Calu3 (cell line): ENCODE results near the gene ARMC2. TPM values are rescaled to one million over a fixed set of nuclear protein-coding genes. Genes with fewer than 3 reads are reported as not detected.

Experiments used
- BruUV-seq: library from RNA; stranded (reverse); fragments of 400-500 nt; replicated peaks from 2 replicates; lab custom pipeline; 2021; lab: Mats Ljungman, UMichigan
- CTCF ChIA-PET: fragments of 300-600 bp; sonication (Branson Sonifier 250); formaldehyde crosslinking; loops from one replicate; lab custom pipeline; 2022; ENCODE audit warnings: antibody characterized with exemption; lab: Charles Lee
- DNase-seq: peaks from one replicate; pipeline ENCODE4 v3.0.0; 2022
- H3K27ac Mint-ChIP-seq: one replicate; pipeline ENCODE4 v1.8.0; 2022; ENCODE audit warnings: mixed read lengths; ENCODE audit not compliant: unreplicated experiment
- H3K27me3 Mint-ChIP-seq: one replicate; pipeline ENCODE4 v1.8.0; 2022; ENCODE audit warnings: mixed read lengths; ENCODE audit not compliant: unreplicated experiment
- H3K36me3 Mint-ChIP-seq: one replicate; pipeline ENCODE4 v1.8.0; 2022; ENCODE audit warnings: mild to moderate bottlenecking, moderate library complexity, mixed read lengths; ENCODE audit not compliant: insufficient read depth, unreplicated experiment
- H3K4me1 Mint-ChIP-seq: one replicate; pipeline ENCODE4 v1.8.0; 2022; ENCODE audit warnings: mild to moderate bottlenecking, low read depth, mixed read lengths; ENCODE audit not compliant: unreplicated experiment
- H3K4me3 Mint-ChIP-seq: one replicate; pipeline ENCODE4 v1.8.0; 2022; ENCODE audit warnings: mild to moderate bottlenecking, low read depth, moderate library complexity, mixed read lengths; ENCODE audit not compliant: unreplicated experiment
- H3K9me3 Mint-ChIP-seq: one replicate; pipeline ENCODE4 v1.8.0; 2022; ENCODE audit warnings: low read depth, mixed read lengths; ENCODE audit not compliant: unreplicated experiment
- intact Hi-C: fragments of 100-400 bp; cut with micrococcal nuclease; formaldehyde crosslinking; loops from one replicate; pipeline ENCODE4 v1.10.0; 2022; ENCODE audit not compliant: unreplicated experiment
- total RNA-seq: library from RNA; stranded (reverse); gene quantifications from 2 replicates; pipeline ENCODE4 v1.2.3, GENCODE V29; 2022
- TF ChIP-seq, protein P1 (sequence below): fragments of 200-600 bp; IDR thresholded peaks from one replicate; pipeline ENCODE4 v1.8.0; 2022; ENCODE audit warnings: antibody characterized with exemption; ENCODE audit not compliant: unreplicated experiment

ARMC2 gene
- total RNA-seq, 1 experiment from 2014 or later: 7.1 TPM

DNA sequence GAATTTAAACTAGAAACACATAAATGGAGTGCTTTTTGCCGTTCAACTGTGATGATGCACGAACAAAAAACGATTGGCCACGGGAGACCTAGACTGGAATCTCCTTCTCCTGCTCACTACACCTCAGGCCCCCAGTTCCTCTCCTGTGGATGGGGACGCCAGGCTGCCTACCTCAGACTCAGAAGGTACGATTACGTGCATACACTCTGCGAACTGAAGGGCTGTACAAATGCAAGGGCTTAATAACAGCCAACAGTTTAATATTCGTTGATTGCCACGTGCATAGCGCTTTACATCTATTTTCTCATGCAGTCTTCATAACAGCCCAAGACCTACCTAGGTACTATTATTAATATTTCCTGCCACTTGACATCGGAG is 495 bp upstream of the ARMC2 start:
- TF ChIP-seq, protein P1, sequence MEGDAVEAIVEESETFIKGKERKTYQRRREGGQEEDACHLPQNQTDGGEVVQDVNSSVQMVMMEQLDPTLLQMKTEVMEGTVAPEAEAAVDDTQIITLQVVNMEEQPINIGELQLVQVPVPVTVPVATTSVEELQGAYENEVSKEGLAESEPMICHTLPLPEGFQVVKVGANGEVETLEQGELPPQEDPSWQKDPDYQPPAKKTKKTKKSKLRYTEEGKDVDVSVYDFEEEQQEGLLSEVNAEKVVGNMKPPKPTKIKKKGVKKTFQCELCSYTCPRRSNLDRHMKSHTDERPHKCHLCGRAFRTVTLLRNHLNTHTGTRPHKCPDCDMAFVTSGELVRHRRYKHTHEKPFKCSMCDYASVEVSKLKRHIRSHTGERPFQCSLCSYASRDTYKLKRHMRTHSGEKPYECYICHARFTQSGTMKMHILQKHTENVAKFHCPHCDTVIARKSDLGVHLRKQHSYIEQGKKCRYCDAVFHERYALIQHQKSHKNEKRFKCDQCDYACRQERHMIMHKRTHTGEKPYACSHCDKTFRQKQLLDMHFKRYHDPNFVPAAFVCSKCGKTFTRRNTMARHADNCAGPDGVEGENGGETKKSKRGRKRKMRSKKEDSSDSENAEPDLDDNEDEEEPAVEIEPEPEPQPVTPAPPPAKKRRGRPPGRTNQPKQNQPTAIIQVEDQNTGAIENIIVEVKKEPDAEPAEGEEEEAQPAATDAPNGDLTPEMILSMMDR: no peak
- no peak for DNase-seq
- intact Hi-C loops: no loop called here
- Mint-ChIP-seq H3K27ac (no peak overlapping the region), H3K4me1 (peaks cover 14% of the 10 kb centered on the region), H3K9me3 (no peaks in the 10 kb centered on the region), H3K27me3 (no peaks in the 10 kb centered on the region), H3K36me3 (peaks cover 19% of the 10 kb centered on the region), H3K4me3 (peak overlapping the region; percentile 91)
- CTCF ChIA-PET: interaction anchor here (0.7 to 1.1 kb wide), 4 partner anchors 8 to 306 kb away, joined by 3 to 4 read pairs (median 3); no protein-coding TSS in a partner anchor
- BruUV-seq: no TSS peak

DNA sequence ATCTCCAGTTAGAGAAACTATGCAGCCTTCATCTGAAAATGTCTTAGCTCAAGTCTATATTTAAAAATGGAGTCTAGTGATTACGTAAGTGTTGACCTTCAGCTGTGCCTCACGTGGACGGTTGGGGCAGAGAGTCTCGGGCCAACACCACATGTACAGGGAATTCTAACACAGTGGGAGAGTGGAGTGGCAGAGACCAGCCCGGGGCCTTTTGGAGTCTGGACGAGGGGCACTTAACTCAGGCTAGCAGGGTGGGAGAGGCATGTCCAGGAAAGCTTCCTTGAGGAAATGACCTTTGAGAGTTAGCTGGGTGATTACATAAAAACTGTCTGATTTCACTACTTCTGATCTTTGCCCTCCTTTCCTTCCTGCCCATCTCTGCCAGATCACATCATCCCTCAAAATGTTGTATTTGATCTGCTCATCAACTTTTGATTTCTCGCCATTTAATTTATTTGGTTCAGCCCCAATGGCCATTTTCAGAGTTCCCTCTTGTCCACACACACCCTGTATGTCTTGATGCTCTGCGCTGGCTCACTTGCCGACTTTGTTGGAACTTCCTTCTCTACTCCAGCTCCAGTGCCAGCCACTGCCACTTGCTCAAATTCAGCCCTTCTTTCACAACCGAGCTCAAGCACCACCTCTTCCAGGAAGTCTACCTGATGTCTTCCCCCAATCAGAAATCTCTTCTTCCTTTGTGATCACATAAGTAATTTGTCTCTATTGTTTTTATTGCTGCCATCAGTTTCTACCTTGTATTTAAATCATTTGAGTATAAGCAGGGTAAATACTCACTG is 2.6 kb downstream of the ARMC2 start:
- DNase-seq: no peak

DNA sequence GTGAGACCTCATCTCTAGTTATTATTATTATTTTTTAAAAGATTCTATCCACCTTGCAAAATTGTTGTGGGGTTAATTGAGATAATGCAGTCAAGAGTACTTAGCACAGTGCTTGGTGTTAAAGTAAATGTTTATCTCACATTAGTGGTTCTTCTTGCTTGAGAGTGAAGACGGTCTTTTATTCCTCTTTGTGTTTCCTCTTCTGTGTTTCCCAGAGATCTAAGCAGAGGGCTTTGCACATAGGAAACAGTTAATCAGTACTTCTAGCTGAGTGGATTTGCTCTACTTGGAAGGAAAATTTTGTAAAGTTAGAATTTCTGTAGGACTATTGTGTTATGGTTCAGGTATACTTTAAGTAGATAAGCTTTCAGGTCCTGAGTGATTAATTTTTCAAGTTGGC is 3.5 kb downstream of the ARMC2 start:
- BruUV-seq: no TSS peak
- Mint-ChIP-seq H3K4me1 (peaks cover 14% of the 10 kb centered on the region), H3K9me3 (peaks cover under 1% of the 10 kb centered on the region), H3K36me3 (peaks cover 19% of the 10 kb centered on the region), H3K27ac (no peak overlapping the region), H3K27me3 (no peaks in the 10 kb centered on the region), H3K4me3 (no peak overlapping the region)
- CTCF ChIA-PET: interaction anchor here (0.6 kb wide), 1 partner anchor 15 kb away, joined by 4 read pairs; no protein-coding TSS in a partner anchor
- intact Hi-C loops: no loop called here
- DNase-seq: no peak
- TF ChIP-seq, protein P1: no peak

More for the DNA sequence above, 2.6 kb downstream of the ARMC2 start:
- TF ChIP-seq, protein P1: no peak
- intact Hi-C loops: no loop called here
- Mint-ChIP-seq H3K4me3 (no peak overlapping the region), H3K27me3 (no peaks in the 10 kb centered on the region), H3K36me3 (peaks cover 19% of the 10 kb centered on the region), H3K4me1 (peaks cover 14% of the 10 kb centered on the region), H3K27ac (no peak overlapping the region), H3K9me3 (no peaks in the 10 kb centered on the region)
- CTCF ChIA-PET: no interaction called here
- BruUV-seq: no TSS peak

DNA sequence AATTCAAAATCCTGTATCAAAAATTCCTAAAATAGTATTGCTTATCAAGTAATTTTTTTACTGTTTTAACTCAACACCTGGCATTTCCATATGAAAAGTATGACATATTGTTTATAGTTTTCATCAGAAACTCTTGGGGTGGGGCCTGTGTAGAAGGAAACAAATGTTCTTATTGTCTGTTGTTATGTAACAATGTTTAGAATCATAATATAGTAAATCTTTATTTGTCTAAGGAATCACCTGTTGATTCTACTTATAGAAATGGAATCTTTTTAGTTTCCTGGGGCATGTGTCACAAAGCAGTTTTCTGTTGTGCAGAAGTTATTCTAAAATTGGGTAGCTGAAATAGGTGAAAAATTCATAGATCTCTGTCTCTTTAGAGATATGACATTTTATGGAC is 4.9 kb downstream of the ARMC2 start:
- H3K4me1 Mint-ChIP-seq: peaks cover 14% of the 10 kb centered on the region
- no peak overlapping the region for H3K4me3 Mint-ChIP-seq
- no peaks in the 10 kb centered on the region for H3K27me3 Mint-ChIP-seq
- intact Hi-C loops: no loop called here
- H3K27ac Mint-ChIP-seq: no peak overlapping the region
- H3K9me3 Mint-ChIP-seq: peaks cover 3% of the 10 kb centered on the region
- TF ChIP-seq, protein P1: no peak
- CTCF ChIA-PET: no interaction called here
- peaks cover 11% of the 10 kb centered on the region for H3K36me3 Mint-ChIP-seq
- no peak for DNase-seq
- no TSS peak for BruUV-seq
